GM12878 (cell line): ENCODE results near the gene KDM6A. TPM values are rescaled to one million over a fixed set of nuclear protein-coding genes. Genes with fewer than 3 reads are reported as not detected.

Experiments
- HDAC6 ChIP-seq: fragments of 200-600 bp; sonication (generic); IDR thresholded peaks from one replicate; pipeline ENCODE4 v1.8.0; 2017; ENCODE audit warnings: antibody characterized with exemption; ENCODE audit not compliant: unreplicated experiment
- MTA2 ChIP-seq: fragments of 450-650 bp; IDR thresholded peaks from 2 replicates; pipeline ENCODE4 v1.6.1; 2016; ENCODE audit warnings: low read depth, mild to moderate bottlenecking, moderate library complexity
- NFIC ChIP-seq: IDR thresholded peaks from 2 replicates; pipeline ENCODE4 v1.6.1; 2012; ENCODE audit warnings: low read depth, mild to moderate bottlenecking, inconsistent platforms, low read length, moderate library complexity
- NR2F1 ChIP-seq: fragments of 450-650 bp; conservative IDR thresholded peaks from 2 replicates; pipeline ENCODE4 v1.6.1; 2017; ENCODE audit warnings: mild to moderate bottlenecking
- PBX3 ChIP-seq: IDR thresholded peaks from 2 replicates; pipeline ENCODE4 v1.6.1; 2011; ENCODE audit warnings: mild to moderate bottlenecking, low read depth, low read length, moderate library complexity; ENCODE audit not compliant: insufficient replicate concordance
- RELB ChIP-seq: fragments of 450-650 bp; IDR thresholded peaks from 2 replicates; pipeline ENCODE4 v1.6.1; 2017; ENCODE audit warnings: low read depth, mild to moderate bottlenecking, moderate library complexity
- SMC3 ChIP-seq: IDR thresholded peaks from 2 replicates; pipeline ENCODE4 v1.6.1; 2011; ENCODE audit warnings: low read length, improper control_type of control experiment, borderline replicate concordance
- polyA plus RNA-seq, 11 experiments: library from polyadenylated mRNA; depleted of rRNA in 4 of 11; unstranded in 6 of 11; stranded (reverse) in 5 of 11; fragments of >200 nt; fragmentation: Nextera tagmentation in 4 of 11; fragmentation: Illumina TruSeq in 1 of 11; extraction: Ambion mirVana in 4 of 11; extraction: Trizol in 1 of 11; gene quantifications; 1 replicate in 1 of 11; 2 replicates in 10 of 11; pipeline versions ENCODE4 v1.2.1 to v1.2.3, GENCODE V29; 2011 to 2016; ENCODE audit warnings: inconsistent platforms in 2 of 11, missing spikeins in 2 of 11, low read depth in 1 of 11
- total RNA-seq, 4 experiments: library from RNA; depleted of rRNA in 3 of 4; stranded (reverse); fragments of >200 nt in 3 of 4; fragmentation: Illumina TruSeq in 1 of 4; extraction: Trizol in 1 of 4; gene quantifications; 2 replicates each; pipeline versions ENCODE4 v1.2.1 to v1.2.3, GENCODE V29; 2013 to 2021
- TF ChIP-seq, protein P1 (sequence below): IDR thresholded peaks from 2 replicates; pipeline ENCODE4 v1.6.1; 2011; ENCODE audit warnings: borderline replicate concordance, low read depth, mild to moderate bottlenecking, moderate library complexity, low read length; ENCODE audit not compliant: insufficient read depth, poor library complexity, severe bottlenecking

The KDM6A gene
- total and polyA plus RNA-seq, 10 of the 15 experiments (the other 5 are each of a cell fraction or from before 2014, with no cell fraction given), result 7.9 to 29.0 (median 20.4) TPM

DNA sequence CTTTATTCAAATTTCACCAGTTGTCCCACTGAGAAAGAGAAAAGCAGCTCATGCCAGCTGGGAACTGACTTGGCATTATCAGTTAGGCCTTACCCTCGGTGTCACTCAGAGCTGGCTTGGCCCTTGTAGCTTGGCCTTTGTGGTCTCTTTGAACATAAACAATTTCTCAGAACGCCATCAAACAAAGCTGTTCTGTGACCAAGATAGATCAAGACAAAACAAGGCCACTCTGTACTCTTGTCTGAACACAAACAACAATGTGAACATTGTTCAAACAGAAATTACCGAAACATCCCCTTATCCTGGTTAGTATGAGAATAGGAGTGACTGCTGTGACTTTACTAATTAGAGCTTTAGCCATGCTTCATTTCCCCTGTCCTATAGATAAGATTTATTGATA lies 270.5 kb downstream of the KDM6A start (continued):
- TF ChIP-seq RELB, result peak; percentile 59; the same call in 1 of the 2 replicates
- TF ChIP-seq HDAC6, result no peak
- no peak for TF ChIP-seq SMC3
- TF ChIP-seq NR2F1, result no peak
- peak; percentile 67 for TF ChIP-seq MTA2
- TF ChIP-seq, protein P1, sequence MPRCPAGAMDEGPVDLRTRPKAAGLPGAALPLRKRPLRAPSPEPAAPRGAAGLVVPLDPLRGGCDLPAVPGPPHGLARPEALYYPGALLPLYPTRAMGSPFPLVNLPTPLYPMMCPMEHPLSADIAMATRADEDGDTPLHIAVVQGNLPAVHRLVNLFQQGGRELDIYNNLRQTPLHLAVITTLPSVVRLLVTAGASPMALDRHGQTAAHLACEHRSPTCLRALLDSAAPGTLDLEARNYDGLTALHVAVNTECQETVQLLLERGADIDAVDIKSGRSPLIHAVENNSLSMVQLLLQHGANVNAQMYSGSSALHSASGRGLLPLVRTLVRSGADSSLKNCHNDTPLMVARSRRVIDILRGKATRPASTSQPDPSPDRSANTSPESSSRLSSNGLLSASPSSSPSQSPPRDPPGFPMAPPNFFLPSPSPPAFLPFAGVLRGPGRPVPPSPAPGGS, result no peak
- peak; percentile 4 for TF ChIP-seq PBX3
- TF ChIP-seq NFIC, result no peak
- TF ChIP-seq, all 136 proteins: peak for 4
